K562 (cell line): ENCODE measurements around the gene UBE2O. TPM values are rescaled to one million over a fixed set of nuclear protein-coding genes. Genes with fewer than 3 reads are reported as not detected.

Experiments
- ATF7 ChIP-seq: fragments of 450-650 bp; IDR thresholded peaks from 2 replicates; pipeline ENCODE4 v1.7.1; 2014; ENCODE audit warnings: mild to moderate bottlenecking, moderate library complexity
- CHD1 ChIP-seq: fragments of 200-600 bp; sonication (generic); IDR thresholded peaks from one replicate; pipeline ENCODE4 v1.6.1; 2012; ENCODE audit warnings: mild to moderate bottlenecking, moderate library complexity, low read length, inconsistent platforms
- CSDE1 ChIP-seq, 2 experiments: fragments of 450-650 bp; IDR thresholded peaks; 2 replicates each; pipeline ENCODE4 v1.6.1; 2016; ENCODE audit warnings: mild to moderate bottlenecking in 1 of 2
- CXXC5 ChIP-seq: fragments of 250-450 bp; sonication (Bioruptor Pico); IDR thresholded peaks from 2 replicates; pipeline ENCODE4 v1.8.0; 2022; ENCODE audit warnings: inconsistent platforms, mild to moderate bottlenecking, moderate library complexity
- FOSL1 ChIP-seq: fragments of 200-800 bp; sonication (Bioruptor generic); conservative IDR thresholded peaks from 2 replicates; pipeline ENCODE4 v1.6.1; 2016; ENCODE audit warnings: missing genetic modification characterization, missing compliant biosample characterization
- FOXJ3 ChIP-seq: sonication (generic); formaldehyde crosslinking; IDR thresholded peaks from 2 replicates; pipeline ENCODE4 v1.4.0; 2020; ENCODE audit warnings: mild to moderate bottlenecking, missing genetic modification reagents
- GABPA ChIP-seq: fragments of 200-800 bp; sonication (Bioruptor generic); conservative IDR thresholded peaks from 2 replicates; pipeline ENCODE4 v1.6.1; 2016; ENCODE audit warnings: low read depth, missing genetic modification characterization, missing compliant biosample characterization
- HNRNPLL ChIP-seq: fragments of 200-400 bp; formaldehyde crosslinking; IDR thresholded peaks from 2 replicates; pipeline ENCODE4 v1.6.1; 2017; ENCODE audit warnings: low read length, low read depth, mild to moderate bottlenecking; ENCODE audit not compliant: poor library complexity, severe bottlenecking
- MAZ ChIP-seq, 2 experiments: fragments of 450-650 bp in 1 of 2; sonication (generic) in 1 of 2; formaldehyde crosslinking; IDR thresholded peaks in 1 of 2; conservative IDR thresholded peaks in 1 of 2; 2 replicates each; pipeline versions ENCODE4 v1.4.0 to v1.5.0; 2020; ENCODE audit warnings: mild to moderate bottlenecking in 1 of 2, missing genetic modification reagents in 1 of 2
- MBD2 ChIP-seq: sonication (generic); IDR thresholded peaks from 2 replicates; pipeline ENCODE4 v1.6.1; 2016; ENCODE audit warnings: low read depth, borderline replicate concordance
- NCOA6 ChIP-seq: fragments of 450-650 bp; IDR thresholded peaks from 2 replicates; pipeline ENCODE4 v1.6.1; 2017; ENCODE audit warnings: mild to moderate bottlenecking
- POLR3A ChIP-seq: IDR thresholded peaks from 2 replicates; pipeline ENCODE4 v1.6.1; 2011; ENCODE audit warnings: borderline replicate concordance, mild to moderate bottlenecking, moderate library complexity; ENCODE audit not compliant: insufficient read length, insufficient read depth; ENCODE audit errors: extremely low read depth
- SMAD2 ChIP-seq: fragments of 150-350 bp; IDR thresholded peaks from 2 replicates; pipeline ENCODE4 v1.6.1; 2014; ENCODE audit warnings: low read depth, mild to moderate bottlenecking, low read length
- TBP ChIP-seq: optimal IDR thresholded peaks from 2 replicates; pipeline ENCODE3; 2011; ENCODE audit warnings: low read depth, low read length, improper control_type of control experiment
- TRIM24 ChIP-seq, 2 experiments: fragments of 450-650 bp; IDR thresholded peaks; 2 replicates each; pipeline ENCODE4 v1.6.1; 2016
- WHSC1 ChIP-seq: IDR thresholded peaks from one replicate; pipeline ENCODE4 v1.6.1; 2012; ENCODE audit warnings: low read length, control low read depth, inconsistent platforms
- YY1 ChIP-seq, 3 experiments: IDR thresholded peaks; 2 replicates each; pipeline ENCODE4 v1.6.1; 2011; ENCODE audit warnings: low read length in 2 of 3, mild to moderate bottlenecking in 2 of 3, moderate library complexity in 2 of 3, borderline replicate concordance in 1 of 3, control low read depth in 1 of 3, low read depth in 1 of 3; ENCODE audit not compliant: insufficient read depth in 3 of 3, insufficient replicate concordance in 2 of 3, control insufficient read depth in 1 of 3, insufficient read length in 1 of 3; ENCODE audit errors: extremely low read depth in 1 of 3
- ZBED1 ChIP-seq: IDR thresholded peaks from 2 replicates; pipeline ENCODE4 v1.6.1; 2014
- ZNF184 ChIP-seq: sonication (generic); formaldehyde crosslinking; IDR thresholded peaks from 2 replicates; pipeline ENCODE4 v1.5.0; 2020; ENCODE audit warnings: missing genetic modification reagents
- polyA plus RNA-seq, 8 experiments: library from polyadenylated mRNA; depleted of rRNA in 4 of 8; stranded (reverse) in 5 of 8; unstranded in 3 of 8; fragments of >200 nt; fragmentation: Nextera tagmentation in 2 of 8; fragmentation: Illumina TruSeq in 1 of 8; extraction: Ambion mirVana in 2 of 8; extraction: Trizol in 1 of 8; gene quantifications; 2 replicates each; pipeline versions ENCODE4 v1.2.1 to v1.2.3, GENCODE V29; 2011 to 2014; ENCODE audit warnings: inconsistent platforms in 1 of 8, missing spikeins in 1 of 8
- total RNA-seq, 7 experiments: library from RNA; depleted of rRNA in 6 of 7; stranded (reverse); fragments of >200 nt in 6 of 7; fragmentation: Illumina TruSeq in 2 of 7; extraction: Trizol in 2 of 7; gene quantifications; 2 replicates each; pipeline versions ENCODE4 v1.2.1 to v1.2.3, GENCODE V29; 2011 to 2021; ENCODE audit warnings: low replicate concordance in 1 of 7
- TF ChIP-seq, protein P1 (sequence below): fragments of 450-650 bp; IDR thresholded peaks from 2 replicates; pipeline ENCODE4 v1.6.1; 2016; ENCODE audit warnings: antibody characterized with exemption
- TF ChIP-seq, protein P2 (sequence below): fragments of 250-450 bp; sonication (Bioruptor Pico); IDR thresholded peaks from 2 replicates; pipeline ENCODE4 v1.8.0; 2021; ENCODE audit warnings: mild to moderate bottlenecking, moderate library complexity
- TF ChIP-seq, protein P3 (sequence below): fragments of 450-650 bp; formaldehyde crosslinking; IDR thresholded peaks from 2 replicates; pipeline ENCODE4 v1.4.0; 2022; ENCODE audit warnings: mild to moderate bottlenecking, moderate library complexity
- TF ChIP-seq, protein P4 (sequence below): fragments of 250-450 bp; sonication (Bioruptor Pico); IDR thresholded peaks from 2 replicates; pipeline ENCODE4 v1.4.0; 2020; ENCODE audit warnings: mild to moderate bottlenecking

UBE2O gene
- total and polyA plus RNA-seq, 9 of the 15 experiments (the other 6 are each of a cell fraction or from before 2014, with no cell fraction given), result 1.6 to 39.7 (median 13.3) TPM

DNA sequence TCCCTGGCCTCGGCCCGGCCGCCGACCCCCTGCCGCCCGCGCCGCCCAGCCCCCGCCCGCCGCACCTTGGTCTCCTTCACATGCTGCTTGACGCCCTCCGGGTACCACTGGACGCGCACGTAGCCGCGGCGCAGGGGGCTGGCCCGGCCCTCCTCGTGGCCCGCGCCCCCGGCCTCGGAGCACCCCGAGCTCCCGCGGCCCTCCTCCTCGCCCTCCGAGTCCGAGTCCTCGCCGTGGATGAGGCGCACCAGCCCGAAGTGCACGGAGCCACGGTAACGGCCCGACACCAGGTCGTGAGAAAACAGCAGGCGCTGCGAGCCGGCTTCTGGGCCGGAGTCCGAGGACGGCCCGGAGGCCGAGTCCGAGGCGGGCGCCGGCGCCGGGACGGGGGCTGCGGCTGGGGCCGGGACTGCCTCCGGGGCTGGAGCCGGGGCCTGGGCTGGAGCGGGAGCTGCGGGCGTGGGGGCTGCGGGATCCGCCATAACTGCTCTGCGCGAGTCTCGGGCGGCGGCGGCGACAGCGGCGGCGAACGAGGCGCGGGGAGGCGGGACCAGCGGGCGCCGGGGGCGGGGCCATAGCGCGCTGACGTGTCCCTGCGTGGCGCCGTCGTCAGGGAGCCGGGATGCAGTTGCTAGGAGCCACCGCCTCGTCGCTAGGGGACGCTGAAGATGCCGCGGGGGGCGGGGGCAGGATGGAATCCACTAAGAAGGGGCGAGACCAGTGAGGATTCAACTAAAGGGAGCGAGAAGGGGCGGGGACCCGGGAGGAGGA is at the start of gene UBE2O (continued):
- no peak for TF ChIP-seq GABPA (tag)
- TF ChIP-seq HNRNPLL, result peak; percentile 30
- TF ChIP-seq ZBED1, result no peak
- TF ChIP-seq NCOA6, result 0 out of 2 replicates have a peak, but pooled peaks have one; percentile 49
- TF ChIP-seq FOSL1 (tag), result 0 out of 2 replicates have a peak, but pooled peaks have one; percentile 30
- no peak for TF ChIP-seq SMAD2
- TF ChIP-seq TRIM24 (IDR thresholded peaks at IDR 0.05), result no peak
- TF ChIP-seq, protein P1, sequence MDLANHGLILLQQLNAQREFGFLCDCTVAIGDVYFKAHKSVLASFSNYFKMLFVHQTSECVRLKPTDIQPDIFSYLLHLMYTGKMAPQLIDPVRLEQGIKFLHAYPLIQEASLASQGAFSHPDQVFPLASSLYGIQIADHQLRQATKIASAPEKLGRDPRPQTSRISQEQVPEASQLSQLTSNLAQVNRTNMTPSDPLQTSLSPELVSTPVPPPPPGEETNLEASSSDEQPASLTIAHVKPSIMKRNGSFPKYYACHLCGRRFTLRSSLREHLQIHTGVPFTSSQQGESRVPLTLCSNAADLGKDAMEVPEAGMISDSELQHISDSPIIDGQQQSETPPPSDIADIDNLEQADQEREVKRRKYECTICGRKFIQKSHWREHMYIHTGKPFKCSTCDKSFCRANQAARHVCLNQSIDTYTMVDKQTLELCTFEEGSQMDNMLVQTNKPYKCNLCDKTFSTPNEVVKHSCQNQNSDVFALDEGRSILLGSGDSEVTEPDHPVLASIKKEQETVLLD, result no peak
- TF ChIP-seq, protein P2, sequence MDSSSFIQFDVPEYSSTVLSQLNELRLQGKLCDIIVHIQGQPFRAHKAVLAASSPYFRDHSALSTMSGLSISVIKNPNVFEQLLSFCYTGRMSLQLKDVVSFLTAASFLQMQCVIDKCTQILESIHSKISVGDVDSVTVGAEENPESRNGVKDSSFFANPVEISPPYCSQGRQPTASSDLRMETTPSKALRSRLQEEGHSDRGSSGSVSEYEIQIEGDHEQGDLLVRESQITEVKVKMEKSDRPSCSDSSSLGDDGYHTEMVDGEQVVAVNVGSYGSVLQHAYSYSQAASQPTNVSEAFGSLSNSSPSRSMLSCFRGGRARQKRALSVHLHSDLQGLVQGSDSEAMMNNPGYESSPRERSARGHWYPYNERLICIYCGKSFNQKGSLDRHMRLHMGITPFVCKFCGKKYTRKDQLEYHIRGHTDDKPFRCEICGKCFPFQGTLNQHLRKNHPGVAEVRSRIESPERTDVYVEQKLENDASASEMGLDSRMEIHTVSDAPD (CRISPR knock-in tag), result no peak
- TF ChIP-seq ATF7, result peak; percentile 66; the same call in 1 of the 2 replicates
- no peak for TF ChIP-seq WHSC1
- TF ChIP-seq MAZ (CRISPR knock-in tag; conservative IDR thresholded peaks at IDR 0.05 in 1 of 2, IDR thresholded peaks at IDR 0.05 in 1 of 2), result peak; percentile 75 to 81; a peak in 3 of 4 replicates
- TF ChIP-seq CSDE1 (IDR thresholded peaks at IDR 0.05), result peak in 1 of 2 experiments; percentile 98; a peak in 2 of 4 replicates
- TF ChIP-seq POLR3A, result no peak
- TF ChIP-seq CHD1, result peak; percentile 32
- TF ChIP-seq, protein P3, sequence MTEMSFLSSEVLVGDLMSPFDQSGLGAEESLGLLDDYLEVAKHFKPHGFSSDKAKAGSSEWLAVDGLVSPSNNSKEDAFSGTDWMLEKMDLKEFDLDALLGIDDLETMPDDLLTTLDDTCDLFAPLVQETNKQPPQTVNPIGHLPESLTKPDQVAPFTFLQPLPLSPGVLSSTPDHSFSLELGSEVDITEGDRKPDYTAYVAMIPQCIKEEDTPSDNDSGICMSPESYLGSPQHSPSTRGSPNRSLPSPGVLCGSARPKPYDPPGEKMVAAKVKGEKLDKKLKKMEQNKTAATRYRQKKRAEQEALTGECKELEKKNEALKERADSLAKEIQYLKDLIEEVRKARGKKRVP (CRISPR knock-in tag), result no peak
- TF ChIP-seq, protein P4, sequence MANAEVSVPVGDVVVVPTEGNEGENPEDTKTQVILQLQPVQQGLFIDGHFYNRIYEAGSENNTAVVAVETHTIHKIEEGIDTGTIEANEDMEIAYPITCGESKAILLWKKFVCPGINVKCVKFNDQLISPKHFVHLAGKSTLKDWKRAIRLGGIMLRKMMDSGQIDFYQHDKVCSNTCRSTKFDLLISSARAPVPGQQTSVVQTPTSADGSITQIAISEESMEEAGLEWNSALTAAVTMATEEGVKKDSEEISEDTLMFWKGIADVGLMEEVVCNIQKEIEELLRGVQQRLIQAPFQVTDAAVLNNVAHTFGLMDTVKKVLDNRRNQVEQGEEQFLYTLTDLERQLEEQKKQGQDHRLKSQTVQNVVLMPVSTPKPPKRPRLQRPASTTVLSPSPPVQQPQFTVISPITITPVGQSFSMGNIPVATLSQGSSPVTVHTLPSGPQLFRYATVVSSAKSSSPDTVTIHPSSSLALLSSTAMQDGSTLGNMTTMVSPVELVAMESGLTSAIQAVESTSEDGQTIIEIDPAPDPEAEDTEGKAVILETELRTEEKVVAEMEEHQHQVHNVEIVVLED, result peak; percentile 95
- TF ChIP-seq YY1 (IDR thresholded peaks at IDR 0.05; ENCODE audit: borderline replicate concordance in 1 of 3, control insufficient read depth in 1 of 3, extremely low read depth in 1 of 3, insufficient read depth in 3 of 3, insufficient read length in 1 of 3, insufficient replicate concordance in 2 of 3, low read depth in 1 of 3, low read length in 2 of 3), result peak; percentile 62 to 92 (median 90)
- peak; percentile 92 for TF ChIP-seq CXXC5 (CRISPR knock-in tag)
- no peak for TF ChIP-seq FOXJ3 (CRISPR knock-in tag)
- no peak for TF ChIP-seq ZNF184
- TF ChIP-seq MBD2, result peak; percentile 61; the same call in 1 of the 2 replicates
- peak; percentile 70 for TF ChIP-seq TBP
